Activated CD4-positive, alpha-beta T cell treated with anti-CD3 and anti-CD28 coated beads, Interleukin-2, Interleukin-4, amounts not matched to agents 100 ng/mL and 50 ng/mL, durations not matched to agents 16 hours and 8 hours (primary cell): ENCODE measurements around the gene AP2A2.
"Not testable (repeated sequence)": the region's sequence is repeated elsewhere in the genome, so short reads cannot be mapped to it uniquely, and the experiment has no call there.

Experiments
- DNase-seq: peaks from one replicate; pipeline ENCODE4 v3.0.0-alpha.2; 2020; ENCODE audit warnings: low spot score

AP2A2 gene

DNA sequence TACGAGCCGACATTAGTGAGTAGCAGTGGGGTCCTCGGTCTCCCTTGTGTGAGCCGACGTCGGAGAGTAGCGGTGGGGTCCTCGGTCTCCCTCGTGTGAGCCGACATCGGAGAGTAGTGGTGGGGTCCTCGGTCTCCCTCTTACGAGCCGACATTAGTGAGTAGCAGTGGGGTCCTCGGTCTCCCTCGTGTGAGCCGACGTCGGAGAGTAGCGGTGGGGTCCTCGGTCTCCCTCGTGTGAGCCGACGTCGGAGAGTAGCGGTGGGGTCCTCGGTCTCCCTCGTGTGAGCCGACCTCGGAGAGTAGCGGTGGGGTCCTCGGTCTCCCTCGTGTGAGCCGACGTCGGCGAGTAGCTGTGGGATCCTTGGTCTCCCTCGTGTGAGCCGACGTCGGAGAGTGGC, 49.7 kb downstream of the AP2A2 start:
- not testable (repeated sequence) for DNase-seq

DNA sequence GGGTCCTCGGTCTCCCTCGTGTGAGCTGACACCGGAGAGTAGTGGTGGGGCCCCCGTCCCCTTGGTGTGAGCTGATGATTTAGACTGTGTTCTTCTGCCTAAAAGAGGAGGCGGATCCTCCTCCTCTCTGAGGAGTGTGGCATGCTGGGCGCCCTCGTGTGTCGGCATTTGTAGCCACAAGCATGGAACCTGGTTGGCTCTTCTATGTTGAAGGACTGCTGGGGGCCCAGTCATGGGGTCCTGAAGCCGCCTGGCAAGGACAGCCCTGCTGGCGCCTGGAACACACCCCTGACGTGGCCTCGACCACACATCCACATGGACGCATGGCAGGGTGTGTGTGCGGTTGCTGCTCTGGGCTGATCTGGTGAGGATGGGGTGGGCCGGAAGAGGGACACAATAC, 50.2 kb downstream of the AP2A2 start:
- DNase-seq: peak; percentile 18

DNA sequence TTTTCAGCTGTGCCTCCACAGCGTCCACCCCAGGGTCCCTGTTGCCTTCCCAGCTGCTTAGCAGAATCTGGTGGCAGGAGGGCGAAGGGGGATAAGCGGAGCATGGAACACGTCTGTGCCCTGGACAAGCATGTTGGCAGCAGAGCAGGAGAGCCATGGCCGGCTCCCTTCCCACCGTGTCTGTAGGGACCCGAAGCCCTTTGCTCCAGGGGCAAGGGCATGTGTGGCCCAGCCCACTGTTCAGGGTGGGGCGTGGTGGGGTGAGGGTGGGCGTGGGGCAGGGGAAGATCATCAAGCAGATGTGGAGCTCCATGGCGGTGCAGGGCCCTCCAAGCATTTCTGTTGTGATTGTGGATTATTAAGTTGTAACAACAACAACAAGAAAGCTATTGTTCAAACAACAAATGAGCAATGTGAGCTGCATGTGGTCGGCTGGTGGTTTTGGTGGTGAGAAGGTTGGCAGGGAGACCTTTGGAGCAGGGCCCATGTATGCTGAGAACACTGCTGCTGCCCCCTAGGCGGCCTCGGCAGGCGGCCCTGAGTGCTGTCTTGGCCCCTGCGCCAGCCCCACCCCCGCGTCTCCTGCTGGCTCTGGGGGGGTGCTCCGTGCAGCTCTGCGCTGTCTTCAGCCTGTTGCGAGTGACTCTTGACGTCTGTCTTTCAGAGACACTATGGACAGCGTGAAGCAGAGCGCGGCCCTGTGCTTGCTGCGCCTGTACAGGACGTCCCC, 50.9 kb downstream of the AP2A2 start:
- DNase-seq: no peak

DNA sequence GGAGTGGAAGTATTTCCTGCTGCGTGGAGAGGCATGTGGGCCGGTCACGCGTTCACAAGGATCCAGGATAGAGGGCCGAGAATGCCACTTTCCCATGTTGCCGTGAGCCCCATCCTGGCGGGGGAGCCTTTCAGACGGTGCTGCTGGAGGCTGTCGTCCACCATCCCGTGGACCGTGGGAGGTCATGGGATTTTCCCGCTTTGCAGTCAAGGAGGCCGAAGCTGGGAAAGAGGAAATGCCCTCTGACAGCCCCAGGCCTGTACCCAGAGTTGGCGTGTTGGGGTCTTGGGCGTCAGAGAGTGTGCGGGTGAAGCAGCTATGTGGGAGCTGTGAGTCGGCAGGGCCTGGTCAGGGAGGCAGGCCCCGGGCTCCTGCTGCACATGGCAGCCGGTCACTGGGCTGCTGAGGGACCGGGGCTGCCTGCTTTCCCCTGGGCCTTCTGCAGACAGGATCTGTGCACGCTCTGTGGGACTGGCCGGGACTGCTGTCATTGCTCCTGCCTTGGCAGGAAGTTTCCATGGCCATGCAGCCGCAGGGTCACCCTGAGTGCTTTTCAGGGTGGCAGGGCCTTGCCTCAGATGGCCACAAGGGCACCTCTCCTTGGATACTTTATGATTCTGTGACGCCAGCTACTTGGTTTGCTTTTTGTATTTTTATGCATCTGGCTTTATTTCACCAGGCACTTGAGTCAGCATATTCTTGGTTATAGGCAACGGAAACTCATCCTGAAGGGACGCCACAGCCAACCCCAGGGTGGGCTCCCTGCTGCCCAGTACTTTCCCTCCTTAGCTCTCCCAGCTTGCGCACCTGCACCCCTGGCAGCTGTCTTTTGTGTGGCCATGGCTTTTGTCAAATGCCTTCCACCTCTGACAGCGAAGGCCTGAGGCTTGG, 52.4 kb downstream of the AP2A2 start:
- DNase-seq: no peak

DNA sequence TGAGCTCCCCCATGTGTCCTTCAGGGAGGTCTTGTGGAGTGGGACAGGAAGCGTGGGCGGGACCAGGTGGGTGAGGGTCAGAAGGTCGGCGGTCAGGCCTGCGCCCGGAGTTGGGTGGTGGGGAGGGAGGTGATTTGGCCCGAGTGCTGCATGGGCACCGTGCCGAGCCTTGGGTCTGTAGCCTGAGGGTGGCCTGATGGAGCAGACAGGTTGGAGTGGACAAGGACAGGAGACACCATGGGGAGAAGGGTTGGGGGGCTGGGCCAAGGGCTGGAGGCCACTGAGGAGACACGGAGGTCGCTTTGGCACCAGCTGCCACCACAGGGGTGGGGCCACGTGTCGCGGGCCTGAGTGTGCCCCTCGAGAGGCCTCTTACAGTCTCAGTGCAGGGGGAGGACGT, 53.1 kb downstream of the AP2A2 start:
- DNase-seq: no peak

DNA sequence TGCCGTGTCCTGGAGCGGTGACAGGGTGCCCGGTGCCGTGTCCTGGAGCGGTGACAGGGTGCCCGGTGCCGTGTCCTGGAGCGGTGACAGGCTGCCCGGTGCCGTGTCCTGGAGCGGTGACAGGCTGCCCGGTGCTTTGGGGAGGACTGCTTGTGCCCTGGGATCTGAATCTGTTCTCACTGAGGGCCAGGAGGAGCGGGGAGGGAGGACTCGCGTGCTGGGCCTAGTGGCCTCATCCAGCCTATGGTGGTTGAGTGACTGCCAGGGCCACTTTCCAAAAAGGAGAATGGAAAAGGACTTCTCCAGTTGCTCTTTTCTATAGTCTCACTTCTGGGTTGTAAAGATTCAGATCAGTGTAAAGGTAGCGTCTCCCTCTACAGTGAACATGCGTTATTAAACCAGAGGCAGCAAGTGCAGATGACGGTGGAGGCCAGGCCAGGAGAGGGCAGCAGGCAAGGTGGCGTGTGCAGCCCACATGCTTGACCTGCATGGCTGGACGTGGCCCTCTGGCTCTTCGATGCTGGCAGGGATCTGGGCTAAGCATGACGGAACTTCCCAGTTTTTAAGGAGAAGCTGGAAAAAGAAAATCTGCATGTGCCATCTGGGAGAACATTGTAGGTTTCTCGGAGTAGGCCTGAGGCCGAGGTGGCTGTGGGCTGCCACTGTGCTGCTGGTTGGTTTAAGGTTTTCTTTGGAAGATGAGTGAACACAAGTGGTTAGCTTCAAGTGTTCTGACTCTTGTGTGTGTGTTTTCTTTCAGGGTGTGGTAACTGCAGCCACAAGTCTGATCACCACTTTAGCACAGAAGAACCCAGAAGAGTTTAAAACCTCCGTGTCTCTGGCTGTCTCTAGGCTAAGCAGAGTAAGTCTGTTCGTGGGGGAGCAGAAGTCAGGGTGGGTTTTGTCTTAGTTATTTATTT, 55.0 kb downstream of the AP2A2 start:
- DNase-seq: no peak

DNA sequence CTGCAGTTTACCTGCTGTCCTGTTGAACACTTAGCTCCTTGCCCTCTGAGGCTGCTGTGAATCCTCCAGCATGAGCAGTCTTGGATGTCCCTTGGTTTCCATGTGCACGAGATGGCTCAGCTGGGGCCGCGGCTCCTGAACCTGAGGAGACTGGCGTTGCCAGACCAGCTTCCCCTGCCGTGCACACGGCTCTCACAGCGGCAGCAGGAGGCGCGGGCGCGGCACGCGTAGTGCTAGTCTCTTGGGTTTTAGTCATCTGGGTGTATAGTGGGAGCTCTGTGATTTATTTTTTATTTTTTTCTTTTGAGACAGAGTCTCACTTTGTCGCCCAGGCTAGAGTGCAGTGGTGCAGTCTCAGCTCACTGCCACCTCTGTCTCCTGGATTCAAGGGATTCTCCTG, 56.1 kb downstream of the AP2A2 start:
- DNase-seq: no peak

DNA sequence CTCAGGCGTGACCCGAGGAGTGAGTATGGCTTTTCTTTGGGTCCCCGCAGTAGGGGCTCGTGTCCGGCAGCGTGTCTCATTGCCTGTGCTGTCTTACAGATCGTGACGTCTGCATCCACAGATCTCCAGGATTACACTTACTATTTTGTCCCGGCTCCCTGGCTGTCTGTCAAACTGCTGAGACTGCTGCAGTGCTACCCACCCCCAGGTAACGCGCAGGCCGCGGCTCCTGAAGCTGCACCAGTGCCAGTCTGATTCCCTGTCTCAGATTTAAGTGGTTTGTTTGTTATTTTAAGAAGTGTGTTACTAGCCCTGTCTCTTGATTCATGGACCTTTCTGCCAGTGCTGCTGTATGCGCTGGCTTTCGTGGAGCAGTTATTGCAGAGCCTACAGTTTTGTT, 58.9 kb downstream of the AP2A2 start:
- DNase-seq: no peak

DNA sequence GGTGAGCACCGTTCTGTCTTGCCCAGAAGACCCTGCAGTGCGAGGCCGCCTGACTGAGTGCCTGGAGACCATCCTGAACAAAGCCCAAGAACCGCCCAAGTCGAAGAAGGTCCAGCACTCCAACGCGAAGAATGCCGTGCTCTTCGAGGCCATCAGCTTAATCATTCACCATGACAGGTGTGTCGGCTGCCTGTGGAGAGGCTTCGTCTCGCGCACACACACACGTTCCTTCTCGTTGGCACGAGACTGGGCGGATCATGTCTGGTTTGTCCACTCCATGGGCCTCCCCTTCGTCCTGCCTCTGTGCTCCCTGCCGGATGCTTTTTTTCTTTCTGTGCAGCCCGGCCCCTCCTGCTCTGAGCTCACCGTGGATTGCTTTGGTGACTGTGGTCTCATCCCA, 59.7 kb downstream of the AP2A2 start:
- DNase-seq: no peak

DNA sequence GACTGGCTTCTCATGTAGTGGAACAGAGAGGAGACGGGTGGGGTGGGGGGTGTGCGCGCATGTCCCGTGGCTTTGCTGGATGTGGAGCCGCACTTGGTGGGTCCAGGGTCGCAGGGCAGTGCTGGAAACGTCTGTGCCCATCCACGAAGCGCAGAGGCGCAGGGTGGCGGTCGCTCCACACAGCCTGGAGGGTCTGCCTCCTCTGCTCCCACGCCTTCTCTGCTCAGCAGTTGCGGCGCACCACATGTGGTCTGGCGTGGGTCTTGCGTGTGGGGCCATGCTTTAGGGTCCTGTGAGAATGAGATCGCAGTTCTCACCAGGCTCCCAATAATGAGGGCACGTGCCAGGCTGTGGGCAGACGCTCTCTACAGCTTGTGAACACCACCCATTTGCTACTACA, 60.2 kb downstream of the AP2A2 start:
- DNase-seq: no peak

DNA sequence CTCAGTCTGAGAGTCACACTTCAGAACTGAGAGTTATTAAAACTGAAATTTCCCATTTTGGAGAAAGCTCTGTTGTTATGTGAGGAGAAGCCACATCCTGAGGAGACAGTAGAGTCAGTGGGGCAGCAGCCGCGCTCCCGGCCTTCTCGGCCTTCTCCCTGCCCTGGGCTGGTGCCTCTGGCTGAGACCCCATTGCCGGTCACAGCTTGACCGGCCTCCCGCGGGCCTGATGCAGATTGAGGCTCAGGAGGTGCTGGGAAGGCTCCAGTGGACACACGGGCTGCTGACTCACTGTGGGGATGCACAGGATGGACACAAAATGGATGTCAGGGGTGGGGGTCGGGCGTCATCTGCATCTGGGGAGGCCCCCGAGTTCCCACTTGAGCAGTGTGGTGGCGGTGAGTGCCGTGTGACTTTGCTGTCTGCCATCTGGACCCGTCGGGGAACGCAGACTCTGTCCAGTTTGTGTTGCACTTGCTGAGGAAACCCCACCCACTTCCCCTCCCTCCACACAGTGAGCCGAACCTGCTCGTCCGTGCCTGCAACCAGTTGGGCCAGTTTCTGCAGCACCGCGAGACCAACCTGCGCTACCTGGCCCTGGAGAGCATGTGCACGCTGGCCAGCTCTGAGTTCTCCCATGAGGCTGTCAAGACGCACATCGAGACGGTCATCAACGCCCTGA, 60.7 kb downstream of the AP2A2 start:
- DNase-seq: no peak

DNA sequence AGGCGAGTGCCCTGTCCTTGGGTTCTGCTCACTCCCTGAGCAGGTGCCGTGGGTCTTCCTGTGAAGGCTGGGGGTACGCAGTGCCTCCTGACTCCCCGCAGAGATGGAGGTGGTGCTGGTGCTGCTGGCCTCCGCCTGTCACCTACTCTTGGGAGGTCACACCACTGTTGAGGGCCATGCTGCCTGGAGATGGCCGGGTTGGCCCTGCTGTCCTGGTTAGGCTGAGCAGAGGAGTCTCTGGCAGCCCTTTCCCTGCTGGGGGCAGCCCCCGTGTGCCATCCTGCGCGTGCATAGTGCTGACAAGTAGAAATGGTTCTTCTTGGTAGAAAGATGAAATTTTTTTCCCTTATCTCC, 61.3 kb downstream of the AP2A2 start:
- no peak for DNase-seq

DNA sequence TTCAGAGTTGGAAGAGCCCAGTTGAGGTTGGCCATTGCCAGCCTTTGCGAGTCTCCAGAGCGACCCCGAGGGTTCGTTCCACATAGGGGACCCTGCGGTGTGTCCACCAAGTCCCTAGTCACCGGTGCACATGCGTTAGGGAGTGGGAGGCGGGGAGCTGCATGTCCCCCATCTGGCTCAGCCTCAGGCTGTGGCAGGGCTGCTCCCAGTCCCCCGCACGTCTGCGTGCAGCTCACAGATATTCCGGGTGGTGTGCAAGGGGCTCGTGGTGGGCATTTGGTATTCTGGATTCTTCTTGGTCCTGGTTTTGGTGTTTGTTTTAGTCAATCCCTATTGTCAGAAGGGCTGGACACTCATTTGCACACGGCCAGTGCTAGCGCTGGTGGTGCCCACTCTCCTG, 62.0 kb downstream of the AP2A2 start:
- no peak for DNase-seq

DNA sequence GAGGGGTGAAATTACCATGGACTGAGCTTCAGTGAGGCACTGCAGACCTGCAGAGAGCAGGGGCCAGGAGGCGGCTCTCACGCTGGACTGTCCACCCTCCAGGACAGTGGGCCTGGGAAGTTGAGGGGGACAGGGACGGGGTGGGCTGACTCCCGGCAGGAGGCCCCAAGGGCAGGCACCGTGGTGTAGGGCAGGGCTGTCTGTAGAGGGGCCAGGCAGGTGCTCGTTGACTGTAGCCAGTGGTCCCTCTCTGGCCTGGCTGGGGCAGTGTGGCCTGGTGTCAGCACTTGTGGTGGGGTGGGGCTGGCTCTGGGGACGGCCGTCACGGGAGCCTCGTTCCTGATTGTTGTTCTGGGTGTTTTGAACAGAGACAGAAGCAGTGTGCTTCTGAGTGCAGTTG, 64.4 kb downstream of the AP2A2 start:
- DNase-seq: no peak

DNA sequence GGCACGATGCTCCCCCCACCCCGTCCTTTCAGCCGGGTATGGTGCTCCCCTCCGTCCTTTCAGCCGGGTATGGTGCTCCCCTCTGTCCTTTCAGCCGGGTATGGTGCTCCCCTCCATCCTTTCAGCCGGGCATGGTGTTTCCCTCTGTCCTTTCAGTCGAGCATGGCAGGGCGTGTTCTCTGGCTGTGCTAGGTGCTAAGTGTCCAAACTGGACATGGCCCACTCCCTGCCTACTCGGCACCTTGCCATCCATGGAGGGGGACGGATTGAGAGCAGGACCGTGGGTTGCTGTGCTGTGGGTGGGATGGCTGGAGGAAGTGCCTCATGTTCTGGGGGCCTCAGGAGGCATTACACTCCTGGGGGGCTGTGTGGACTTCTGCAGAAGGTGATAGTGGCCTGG, 65.4 kb downstream of the AP2A2 start:
- no peak for DNase-seq

DNA sequence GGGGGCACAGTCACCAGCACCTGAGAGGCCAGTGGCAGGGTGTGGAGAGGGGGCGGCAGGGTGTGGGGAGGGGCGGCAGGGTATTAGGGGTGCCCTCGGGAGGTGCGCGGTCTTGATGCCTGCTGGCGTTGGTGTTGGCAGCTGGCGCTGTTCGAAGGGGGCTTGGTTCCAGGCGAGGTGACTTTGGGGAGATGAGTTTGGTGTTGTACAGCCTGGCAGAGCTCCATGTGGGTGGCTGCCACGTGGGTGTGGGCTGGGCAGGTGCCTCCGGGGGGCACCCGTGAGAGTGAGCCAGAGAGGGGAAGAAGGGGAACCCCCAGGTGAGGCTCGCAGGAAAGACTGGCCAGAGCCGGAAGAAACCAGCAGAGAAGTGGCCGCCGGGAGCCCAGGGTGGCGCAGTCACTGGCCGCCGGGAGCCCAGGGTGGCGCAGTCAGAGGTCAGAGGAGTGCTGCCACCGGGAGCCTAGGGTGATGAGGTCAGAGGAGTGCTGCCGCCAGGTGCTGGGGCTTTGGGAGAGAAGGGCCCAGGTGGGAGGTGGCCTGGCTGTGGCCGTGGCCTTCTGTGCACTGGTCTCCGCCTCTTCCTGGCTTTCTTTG, 66.1 kb downstream of the AP2A2 start:
- no peak for DNase-seq

DNA sequence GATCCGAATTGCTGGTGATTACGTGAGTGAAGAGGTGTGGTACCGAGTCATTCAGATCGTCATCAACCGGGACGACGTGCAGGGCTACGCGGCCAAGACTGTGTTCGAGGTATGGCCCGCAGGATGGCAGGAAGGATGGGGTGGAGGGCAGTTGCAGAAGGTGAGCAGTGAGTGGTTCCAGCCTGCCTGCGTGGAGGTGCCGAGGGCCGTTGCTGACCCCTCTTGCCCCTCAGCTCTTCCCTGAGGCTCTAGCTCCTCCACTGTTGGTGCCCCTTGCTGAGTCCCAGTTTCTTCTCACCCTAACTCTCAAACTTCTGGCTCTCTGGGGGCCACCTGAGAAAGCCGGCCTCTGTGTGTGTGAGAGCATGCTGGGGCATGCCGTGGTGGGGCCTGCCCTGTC, 66.9 kb downstream of the AP2A2 start:
- DNase-seq: no peak

DNA sequence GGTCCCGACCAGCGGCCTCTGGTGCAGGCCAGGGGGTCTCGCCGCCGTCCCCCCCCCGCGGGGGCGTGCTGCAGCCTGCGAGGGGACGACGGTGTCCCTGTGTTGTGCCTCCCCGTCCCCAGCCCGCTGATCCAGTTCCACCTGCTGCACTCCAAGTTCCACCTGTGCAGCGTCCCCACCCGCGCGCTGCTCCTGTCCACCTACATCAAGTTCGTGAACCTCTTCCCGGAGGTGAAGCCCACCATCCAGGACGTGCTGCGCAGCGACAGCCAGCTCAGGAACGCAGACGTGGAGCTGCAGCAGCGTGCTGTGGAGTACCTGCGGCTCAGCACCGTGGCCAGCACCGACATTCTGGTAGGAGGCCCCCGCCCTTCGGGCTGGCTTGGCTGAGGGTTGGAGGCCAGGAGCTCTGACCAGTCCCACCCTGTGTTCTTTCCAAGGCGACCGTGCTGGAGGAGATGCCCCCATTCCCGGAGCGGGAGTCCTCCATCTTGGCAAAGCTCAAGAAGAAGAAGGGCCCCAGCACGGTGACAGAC, 68.0 kb downstream of the AP2A2 start:
- no peak for DNase-seq

DNA sequence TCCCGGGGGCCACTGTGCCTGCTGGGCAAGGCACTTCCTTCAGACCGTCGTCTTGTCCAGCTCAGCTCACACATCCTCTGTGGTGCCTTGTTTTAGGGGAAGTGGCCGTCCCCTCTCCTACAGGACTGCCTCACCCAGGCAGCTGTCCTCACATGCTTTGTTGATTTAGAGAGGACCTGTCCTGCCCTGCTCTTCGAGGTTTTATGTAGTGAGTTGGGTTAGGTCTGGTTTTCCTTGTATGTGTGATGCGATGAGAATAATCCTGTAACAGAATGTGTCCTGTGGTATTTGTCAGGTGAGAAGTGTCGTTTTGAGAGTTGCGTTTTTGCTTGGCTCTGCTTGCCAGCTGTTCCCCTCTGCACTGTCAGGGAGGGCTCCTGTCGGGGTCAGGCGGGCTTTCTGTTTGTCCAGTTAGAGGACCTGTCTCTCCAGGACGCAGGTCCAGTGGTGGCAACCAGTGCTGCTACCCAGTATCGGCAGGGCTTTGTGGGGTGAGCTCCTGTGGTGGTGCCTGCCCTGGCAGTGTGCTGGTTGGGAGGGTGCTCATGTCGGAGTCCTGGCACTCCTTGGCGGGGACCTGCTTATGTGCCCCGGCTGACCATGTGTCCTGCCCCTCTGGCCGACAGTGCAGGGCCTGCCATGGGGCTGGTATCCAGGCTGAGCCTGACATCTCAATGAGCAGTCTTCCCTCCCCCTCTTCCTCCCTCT, 69.5 kb downstream of the AP2A2 start:
- no peak for DNase-seq

DNA sequence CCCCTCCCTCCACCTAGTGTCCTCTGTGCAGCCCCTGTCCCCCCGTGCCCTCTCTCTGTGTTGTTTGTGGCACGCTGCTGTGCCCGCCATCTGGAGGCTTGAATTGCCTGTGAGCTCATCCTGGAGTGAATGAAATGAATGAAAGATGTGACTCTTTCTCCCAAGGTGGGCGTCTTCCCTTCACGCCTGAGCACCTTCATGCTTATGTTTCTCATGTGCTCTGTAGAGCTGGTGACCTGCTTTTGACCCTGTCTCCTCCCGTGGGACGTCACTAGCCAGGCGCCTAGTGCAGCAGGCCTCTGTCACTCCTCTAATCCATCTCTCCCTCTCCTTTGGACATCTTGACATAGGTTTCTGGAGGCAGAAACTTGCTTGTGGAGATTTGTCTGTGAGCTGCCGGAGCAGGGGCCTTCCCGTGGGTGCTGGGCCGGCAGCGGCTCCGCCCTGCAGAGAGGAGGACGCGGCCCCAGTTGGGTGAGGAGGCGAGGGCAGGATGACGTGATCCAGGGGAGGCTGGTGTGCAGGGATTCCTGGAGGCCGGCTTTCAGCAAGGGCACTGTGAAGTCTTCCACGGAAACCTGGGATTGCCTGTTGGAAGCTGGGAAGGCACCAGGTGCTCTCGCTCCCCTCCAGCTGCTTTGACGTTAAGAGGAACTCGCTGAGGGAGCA, 70.2 kb downstream of the AP2A2 start:
- no peak for DNase-seq
